HepG2 (cell line): ENCODE measurements around the gene FSD1. TPM values are rescaled to one million over a fixed set of nuclear protein-coding genes. Genes with fewer than 3 reads are reported as not detected.

Source experiments
- CBX5 ChIP-seq: sonication (generic); formaldehyde crosslinking; IDR thresholded peaks from 2 replicates; pipeline ENCODE4 v1.4.0; 2020; ENCODE audit warnings: missing genetic modification reagents, borderline replicate concordance
- DNMT1 ChIP-seq: sonication (generic); formaldehyde crosslinking; IDR thresholded peaks from 2 replicates; pipeline ENCODE4 v1.5.1; 2020; ENCODE audit warnings: mild to moderate bottlenecking, missing genetic modification reagents
- GABPB1 ChIP-seq: IDR thresholded peaks from 2 replicates; pipeline ENCODE4 v1.6.1; 2016; ENCODE audit warnings: mild to moderate bottlenecking, missing genetic modification reagents, moderate library complexity, missing compliant biosample characterization
- MED8 ChIP-seq: sonication (generic); formaldehyde crosslinking; IDR thresholded peaks from 2 replicates; pipeline ENCODE4 v1.8.1; 2023; ENCODE audit warnings: mild to moderate bottlenecking, missing genetic modification reagents; ENCODE audit not compliant: insufficient replicate concordance
- MXI1 ChIP-seq: IDR thresholded peaks from 3 replicates; pipeline ENCODE4 v1.6.1; 2012; ENCODE audit warnings: low read depth, low read length, inconsistent platforms, borderline replicate concordance
- SRSF1 ChIP-seq: fragments of 200-400 bp; formaldehyde crosslinking; optimal IDR thresholded peaks from 2 replicates; pipeline ENCODE3; 2017; ENCODE audit warnings: mild to moderate bottlenecking, low read depth, low read length, moderate library complexity
- TBX3 ChIP-seq: fragments of 450-650 bp; IDR thresholded peaks from 2 replicates; pipeline ENCODE4 v1.6.1; 2017; ENCODE audit warnings: antibody characterized with exemption, mild to moderate bottlenecking, inconsistent platforms, borderline replicate concordance
- ZBTB7A ChIP-seq: sonication (generic); formaldehyde crosslinking; IDR thresholded peaks from 2 replicates; pipeline ENCODE4 v1.8.0; 2022; ENCODE audit warnings: mild to moderate bottlenecking, missing genetic modification reagents
- ZFP36 ChIP-seq: fragments of 150-350 bp; IDR thresholded peaks from 2 replicates; pipeline ENCODE4 v1.6.1; 2018; ENCODE audit warnings: borderline replicate concordance, low read length, low read depth; ENCODE audit not compliant: partially characterized antibody
- ZFX ChIP-seq: sonication (generic); formaldehyde crosslinking; IDR thresholded peaks from 2 replicates; pipeline ENCODE4 v1.4.0; 2020; ENCODE audit warnings: mild to moderate bottlenecking, low read depth, missing genetic modification reagents, moderate library complexity
- ZNF205 ChIP-seq: IDR thresholded peaks from 2 replicates; pipeline ENCODE4 v1.6.1; 2018; ENCODE audit warnings: missing biosample characterization, missing genetic modification reagents
- ZNF468 ChIP-seq: sonication (generic); formaldehyde crosslinking; IDR thresholded peaks from 2 replicates; pipeline ENCODE4 v1.8.0; 2022; ENCODE audit warnings: mild to moderate bottlenecking, moderate library complexity, missing genetic modification reagents
- ZNF484 ChIP-seq: sonication (generic); formaldehyde crosslinking; IDR thresholded peaks from 2 replicates; pipeline ENCODE4 v1.5.1; 2020; ENCODE audit warnings: mild to moderate bottlenecking, low read depth, missing genetic modification reagents, borderline replicate concordance
- ZNF496 ChIP-seq: sonication (generic); formaldehyde crosslinking; IDR thresholded peaks from 2 replicates; pipeline ENCODE4 v1.8.1; 2023; ENCODE audit warnings: mild to moderate bottlenecking, moderate library complexity, missing genetic modification reagents; ENCODE audit not compliant: insufficient replicate concordance
- ZNF572 ChIP-seq: sonication (generic); formaldehyde crosslinking; IDR thresholded peaks from 2 replicates; pipeline ENCODE4 v1.5.1; 2020; ENCODE audit warnings: mild to moderate bottlenecking, missing genetic modification reagents
- ZNF747 ChIP-seq: sonication (generic); formaldehyde crosslinking; IDR thresholded peaks from 2 replicates; pipeline ENCODE4 v1.8.1; 2023; ENCODE audit warnings: missing genetic modification reagents, mild to moderate bottlenecking, borderline replicate concordance
- ZNF891 ChIP-seq: sonication (generic); formaldehyde crosslinking; IDR thresholded peaks from 2 replicates; pipeline ENCODE4 v1.5.0; 2020; ENCODE audit warnings: mild to moderate bottlenecking, missing genetic modification reagents
- polyA plus RNA-seq, 8 experiments: library from polyadenylated mRNA; depleted of rRNA in 3 of 8; stranded (reverse) in 7 of 8; unstranded in 1 of 8; fragments of >200 nt; fragmentation: Illumina TruSeq in 4 of 8; extraction: Trizol in 4 of 8; gene quantifications; 2 replicates each; pipeline versions ENCODE4 v1.2.1 to v1.2.3, GENCODE V29; 2011 to 2016; ENCODE audit warnings: low read depth in 4 of 8, missing spikeins in 1 of 8, mixed read lengths in 1 of 8; ENCODE audit not compliant: insufficient read depth in 1 of 8
- total RNA-seq, 5 experiments: library from RNA; depleted of rRNA; stranded (reverse); fragments of >200 nt; fragmentation: Illumina TruSeq; extraction: Trizol; gene quantifications; 2 replicates each; pipeline ENCODE4 v1.2.3, GENCODE V29; 2016; ENCODE audit warnings: low read depth in 1 of 5
- TF ChIP-seq, protein P1 (sequence below): sonication (generic); formaldehyde crosslinking; IDR thresholded peaks from 2 replicates; pipeline ENCODE4 v1.5.0; 2020; ENCODE audit warnings: missing genetic modification reagents
- TF ChIP-seq, protein P2 (sequence below): sonication (generic); formaldehyde crosslinking; IDR thresholded peaks from 2 replicates; pipeline ENCODE4 v1.4.0; 2020; ENCODE audit warnings: mild to moderate bottlenecking, missing genetic modification reagents

FSD1 gene
- total and polyA plus RNA-seq, 2 of the 13 experiments (the other 11 are each of a cell fraction or from before 2014, with no cell fraction given): 0.29 to 0.66 TPM

DNA sequence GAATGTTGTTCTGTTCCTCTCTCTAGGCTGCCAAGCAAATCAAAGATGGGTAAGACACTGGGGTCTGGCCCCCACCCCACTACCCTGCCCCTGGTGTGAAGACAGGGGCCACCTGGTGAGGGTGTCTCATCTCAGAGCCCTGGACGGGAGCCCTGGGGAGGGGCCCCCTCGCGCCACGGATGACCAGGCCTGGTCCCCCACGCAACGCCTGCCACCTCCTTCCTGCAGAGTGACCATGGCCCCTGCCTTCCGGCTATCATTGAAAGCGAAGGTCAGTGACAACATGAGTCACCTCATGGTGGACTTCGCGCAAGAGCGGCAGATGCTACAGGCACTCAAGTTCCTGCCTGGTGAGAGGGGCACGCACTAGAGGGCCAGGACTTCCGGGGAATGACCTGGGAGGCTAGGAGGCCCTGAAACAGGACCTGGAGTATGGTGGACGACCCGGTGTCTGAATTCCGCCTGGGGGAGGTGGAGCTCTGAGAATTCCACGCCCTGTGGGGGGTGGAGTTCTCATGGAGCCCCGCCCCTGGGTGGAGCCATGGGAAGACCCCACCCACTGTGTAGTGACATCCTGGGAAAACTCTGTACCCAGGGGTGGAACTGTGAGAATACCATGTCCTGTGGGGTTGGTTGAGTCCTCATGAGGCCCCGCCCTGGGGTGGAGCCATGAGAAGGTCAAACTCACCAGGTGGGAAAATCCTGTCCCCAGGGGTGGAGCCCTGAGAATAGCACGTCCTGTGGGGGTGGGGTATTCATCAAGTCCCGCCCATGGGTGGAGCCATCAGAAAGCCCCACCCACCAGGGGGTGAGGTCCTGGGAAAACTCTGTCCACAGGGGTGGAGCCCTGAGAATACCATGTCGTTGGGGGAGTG lies 6.1 kb downstream of the FSD1 start (continued):
- no peak for TF ChIP-seq SRSF1
- TF ChIP-seq DNMT1: no peak
- no peak for TF ChIP-seq ZNF496 (CRISPR knock-in tag)
- TF ChIP-seq ZNF484: no peak
- TF ChIP-seq, protein P1, sequence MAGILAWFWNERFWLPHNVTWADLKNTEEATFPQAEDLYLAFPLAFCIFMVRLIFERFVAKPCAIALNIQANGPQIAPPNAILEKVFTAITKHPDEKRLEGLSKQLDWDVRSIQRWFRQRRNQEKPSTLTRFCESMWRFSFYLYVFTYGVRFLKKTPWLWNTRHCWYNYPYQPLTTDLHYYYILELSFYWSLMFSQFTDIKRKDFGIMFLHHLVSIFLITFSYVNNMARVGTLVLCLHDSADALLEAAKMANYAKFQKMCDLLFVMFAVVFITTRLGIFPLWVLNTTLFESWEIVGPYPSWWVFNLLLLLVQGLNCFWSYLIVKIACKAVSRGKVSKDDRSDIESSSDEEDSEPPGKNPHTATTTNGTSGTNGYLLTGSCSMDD (CRISPR knock-in tag): no peak
- peak; percentile 79; the same call in 1 of the 2 replicates for TF ChIP-seq ZNF572 (CRISPR knock-in tag)
- TF ChIP-seq, protein P2, sequence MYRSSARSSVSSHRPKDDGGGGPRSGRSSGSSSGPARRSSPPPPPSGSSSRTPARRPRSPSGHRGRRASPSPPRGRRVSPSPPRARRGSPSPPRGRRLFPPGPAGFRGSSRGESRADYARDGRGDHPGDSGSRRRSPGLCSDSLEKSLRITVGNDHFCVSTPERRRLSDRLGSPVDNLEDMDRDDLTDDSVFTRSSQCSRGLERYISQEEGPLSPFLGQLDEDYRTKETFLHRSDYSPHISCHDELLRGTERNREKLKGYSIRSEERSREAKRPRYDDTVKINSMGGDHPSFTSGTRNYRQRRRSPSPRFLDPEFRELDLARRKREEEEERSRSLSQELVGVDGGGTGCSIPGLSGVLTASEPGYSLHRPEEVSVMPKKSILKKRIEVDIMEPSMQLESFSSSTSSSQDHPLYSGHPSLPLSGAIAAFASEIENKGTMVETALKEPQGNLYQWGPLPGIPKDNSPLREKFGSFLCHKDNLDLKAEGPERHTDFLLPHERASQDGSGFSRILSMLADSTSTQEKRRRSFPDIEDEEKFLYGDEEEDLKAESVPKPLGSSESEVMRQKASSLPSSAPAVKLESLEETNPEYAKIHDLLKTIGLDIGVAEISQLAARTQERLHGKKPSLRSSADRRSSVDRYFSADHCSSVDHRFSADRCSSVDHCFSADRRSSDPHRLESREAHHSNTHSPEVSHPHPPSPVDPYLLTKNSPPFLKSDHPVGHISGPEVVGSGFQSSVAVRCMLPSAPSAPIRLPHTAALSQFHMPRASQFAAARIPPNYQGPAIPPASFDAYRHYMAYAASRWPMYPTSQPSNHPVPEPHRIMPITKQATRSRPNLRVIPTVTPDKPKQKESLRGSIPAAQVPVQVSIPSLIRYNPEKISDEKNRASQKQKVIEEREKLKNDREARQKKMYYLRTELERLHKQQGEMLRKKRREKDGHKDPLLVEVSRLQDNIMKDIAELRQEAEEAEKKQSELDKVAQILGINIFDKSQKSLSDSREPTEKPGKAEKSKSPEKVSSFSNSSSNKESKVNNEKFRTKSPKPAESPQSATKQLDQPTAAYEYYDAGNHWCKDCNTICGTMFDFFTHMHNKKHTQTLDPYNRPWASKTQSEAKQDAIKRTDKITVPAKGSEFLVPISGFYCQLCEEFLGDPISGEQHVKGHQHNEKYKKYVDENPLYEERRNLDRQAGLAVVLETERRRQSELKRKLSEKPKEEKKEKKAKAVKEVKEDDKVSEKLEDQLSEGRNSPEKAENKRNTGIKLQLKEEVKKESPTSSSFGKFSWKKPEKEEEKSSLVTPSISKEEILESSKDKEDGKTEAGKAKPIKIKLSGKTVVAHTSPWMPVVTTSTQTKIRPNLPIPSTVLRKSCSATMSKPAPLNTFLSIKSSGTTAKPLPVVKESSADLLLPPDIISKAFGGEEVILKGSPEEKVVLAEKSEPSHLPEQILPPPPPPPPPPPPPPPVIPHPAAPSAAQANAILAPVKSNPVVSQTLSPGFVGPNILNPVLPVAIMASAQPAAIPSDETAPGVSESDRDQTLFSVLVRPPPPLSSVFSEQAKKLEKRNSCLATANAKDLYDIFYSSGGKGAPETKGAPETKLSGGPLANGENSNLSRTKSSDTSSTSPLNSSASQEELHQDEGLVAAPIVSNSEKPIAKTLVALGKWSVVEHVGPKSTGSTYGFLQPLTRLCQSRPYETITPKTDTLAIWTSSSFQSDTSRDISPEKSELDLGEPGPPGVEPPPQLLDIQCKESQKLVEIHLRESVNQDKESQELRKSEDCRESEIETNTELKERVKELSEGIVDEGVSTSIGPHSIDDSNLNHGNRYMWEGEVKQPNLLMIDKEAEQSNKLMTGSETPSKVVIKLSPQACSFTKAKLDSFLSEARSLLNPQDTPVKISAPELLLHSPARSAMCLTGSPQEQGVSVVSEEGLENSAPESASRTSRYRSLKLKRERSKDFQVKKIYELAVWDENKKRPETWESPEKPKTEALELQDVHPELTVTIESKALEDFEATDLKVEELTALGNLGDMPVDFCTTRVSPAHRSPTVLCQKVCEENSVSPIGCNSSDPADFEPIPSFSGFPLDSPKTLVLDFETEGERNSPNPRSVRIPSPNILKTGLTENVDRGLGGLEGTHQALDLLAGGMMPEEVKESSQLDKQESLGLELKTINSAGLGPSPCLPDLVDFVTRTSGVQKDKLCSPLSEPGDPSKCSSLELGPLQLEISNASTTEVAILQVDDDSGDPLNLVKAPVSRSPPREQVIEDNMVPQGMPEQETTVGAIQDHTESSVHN: no peak
- peak; percentile 92 for TF ChIP-seq ZNF747
- peak; percentile 67; the same call in 1 of the 2 replicates for TF ChIP-seq ZNF891 (CRISPR knock-in tag)
- TF ChIP-seq ZNF205 (CRISPR knock-in tag): peak; percentile 52; the same call in 1 of the 2 replicates
- TF ChIP-seq MXI1: peak; percentile 76; the same call in 2 of the 3 replicates
- TF ChIP-seq ZNF468 (CRISPR knock-in tag): no peak
- TF ChIP-seq TBX3: 0 out of 2 replicates have a peak, but pooled peaks have one; percentile 17
- TF ChIP-seq GABPB1 (CRISPR knock-in tag): peak; percentile 92
- no peak for TF ChIP-seq ZFP36
- peak; percentile 91 for TF ChIP-seq ZBTB7A
- peak; percentile 92 for TF ChIP-seq MED8 (CRISPR knock-in tag)
- TF ChIP-seq ZFX (CRISPR knock-in tag): peak; percentile 96
- peak; percentile 59; the same call in 1 of the 2 replicates for TF ChIP-seq CBX5 (CRISPR knock-in tag)
